Fibroblast of peridontal ligament (primary cell): Measurements from ENCODE around the gene NME2.

ENCODE experiments used
- DNase-seq: peaks from one replicate; pipeline ENCODE4 v3.0.0-alpha.2; 2010; ENCODE audit errors: extremely low read depth

Gene NME2

GRCh38 chr17:51203838-51204237 is 37.6 kb downstream of the NME2 start:
- no peak for DNase-seq

DNA sequence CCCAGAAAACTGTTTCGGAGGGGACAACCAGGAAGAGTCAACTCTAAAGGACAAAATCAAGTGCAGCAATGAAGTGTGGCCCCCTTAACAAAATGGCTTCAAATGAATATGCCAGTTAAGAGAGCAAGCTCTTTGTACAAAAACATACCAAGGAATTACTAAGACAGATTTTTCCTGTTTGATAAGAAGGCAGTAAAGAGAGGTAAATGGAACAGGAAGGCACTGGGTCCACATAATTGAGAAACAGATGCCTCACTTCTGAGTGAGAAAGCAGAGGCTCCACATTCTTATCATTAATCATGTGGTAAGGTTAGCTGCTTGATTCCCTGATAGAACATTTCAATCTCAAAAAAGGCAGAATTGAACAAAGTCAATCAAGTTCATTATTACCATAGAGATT is 48.7 kb downstream of the NME2 start:
- no peak for DNase-seq

DNA sequence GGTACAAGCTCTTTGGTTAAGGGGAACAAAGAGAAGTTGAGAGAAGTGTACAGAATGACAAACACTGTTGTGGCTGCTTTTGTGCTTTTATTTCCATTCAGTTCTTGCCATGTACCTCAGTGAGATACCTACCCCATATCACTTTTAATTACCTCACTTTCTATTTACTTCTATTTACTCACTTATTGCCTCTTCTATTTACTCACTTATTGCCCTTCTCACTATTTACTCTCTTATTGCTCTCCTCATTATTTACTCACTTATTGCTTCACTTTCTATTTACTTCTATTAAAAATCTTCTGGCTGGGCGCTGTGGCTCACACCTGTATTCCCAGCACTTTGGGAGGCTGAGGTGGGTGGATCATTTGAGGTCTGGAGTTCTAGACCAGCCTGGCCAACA is 51.7 kb downstream of the NME2 start:
- no peak for DNase-seq

GRCh38 chr17:51221322-51221721 is 55.1 kb downstream of the NME2 start:
- no peak for DNase-seq
